HL-60 (cell line): Measurements from ENCODE around the gene KAT6B.

ENCODE experiments used
- CTCF ChIP-seq: IDR thresholded peaks from one replicate; pipeline ENCODE4 v1.5.1; 2011; ENCODE audit warnings: low read length, control low read depth, inconsistent platforms; ENCODE audit not compliant: insufficient read depth
- GABPA ChIP-seq: IDR thresholded peaks from 2 replicates; pipeline ENCODE4 v1.6.1; 2012; ENCODE audit warnings: low read depth
- POLR2AphosphoS5 ChIP-seq: IDR thresholded peaks from 2 replicates; pipeline ENCODE4 v1.6.1; 2012; ENCODE audit warnings: low read depth
- REST ChIP-seq: IDR thresholded peaks from 2 replicates; pipeline ENCODE4 v1.6.1; 2012; ENCODE audit warnings: low read depth; ENCODE audit not compliant: insufficient replicate concordance

DNA sequence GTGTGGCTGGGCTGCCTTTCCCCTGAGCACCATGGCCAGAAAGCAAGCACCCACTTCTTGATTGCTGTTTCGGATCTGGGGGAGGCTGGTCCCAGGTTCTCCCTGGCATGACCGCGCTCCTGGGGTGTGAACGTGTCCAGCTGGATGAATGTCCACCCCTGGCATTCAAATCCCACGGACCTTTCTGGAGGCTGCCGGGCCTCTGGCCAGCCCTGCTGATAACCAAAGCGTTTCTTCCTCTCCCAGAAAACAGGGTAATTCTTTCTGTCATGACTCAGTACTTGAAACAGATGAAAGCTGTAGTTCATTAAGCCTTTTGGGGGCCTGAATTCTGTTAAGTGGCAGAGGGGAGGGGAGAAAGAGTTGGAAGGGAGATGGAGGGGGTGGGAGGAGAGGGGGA is 211.9 kb downstream of the KAT6B start:
- TF ChIP-seq CTCF (no peak), POLR2AphosphoS5 (no peak), REST (no peak), GABPA (no peak)
